Common myeloid progenitor, CD34-positive (primary cell): ENCODE data around the gene TMEM170A.
A peak's percentile ranks its signal among the peaks of the same experiment; 100 is the strongest.
"Not testable (repeated sequence)": the region's sequence is repeated elsewhere in the genome, so short reads cannot be mapped to it uniquely, and the experiment has no call there.

Experiments used
- CTCF ChIA-PET: fragments of 350-600 bp; sonication (Branson Sonifier 250); formaldehyde crosslinking; loops from one replicate; lab custom pipeline; 2021; ENCODE audit warnings: antibody characterized with exemption; lab: Charles Lee
- POLR2A ChIA-PET: fragments of 350-600 bp; sonication (Branson Sonifier 250); formaldehyde crosslinking; loops from one replicate; lab custom pipeline; 2021; ENCODE audit warnings: antibody characterized with exemption; lab: Charles Lee
- DNase-seq, 3 donors: peaks; one replicate each; pipeline versions ENCODE4 v3.0.0 to v3.0.0-alpha.2; 2013
- H3K27ac ChIP-seq, 2 experiments: 1 replicate in 1 of 2; 2 replicates in 1 of 2; pipeline ENCODE4 v1.7.0; 2013; ENCODE audit warnings: inconsistent platforms in 2 of 2, low read length in 2 of 2, mild to moderate bottlenecking in 2 of 2, low read depth in 1 of 2, moderate library complexity in 1 of 2; ENCODE audit not compliant: severe bottlenecking in 2 of 2, insufficient read depth in 1 of 2, poor library complexity in 1 of 2
- H3K27me3 ChIP-seq, 5 experiments: replicated peaks in 2 of 5; 1 replicate in 3 of 5; 2 replicates in 2 of 5; pipeline versions ENCODE4 v1.6.1 to v1.7.0; 2013; ENCODE audit warnings: low read length in 4 of 5, mild to moderate bottlenecking in 2 of 5, moderate library complexity in 2 of 5, inconsistent platforms in 1 of 5; ENCODE audit not compliant: insufficient read depth in 5 of 5, control insufficient read depth in 4 of 5
- H3K36me3 ChIP-seq, 4 experiments: 1 replicate in 2 of 4; 2 replicates in 2 of 4; pipeline versions ENCODE4 v1.6.1 to v1.7.0; 2013; ENCODE audit warnings: low read length in 3 of 4, control low read depth in 1 of 4, mild to moderate bottlenecking in 1 of 4; ENCODE audit not compliant: control insufficient read depth in 4 of 4, insufficient read depth in 4 of 4
- H3K4me1 ChIP-seq, 4 experiments: 1 replicate in 3 of 4; 2 replicates in 1 of 4; pipeline versions ENCODE4 v1.6.1 to v1.7.1; 2013; ENCODE audit warnings: low read length in 3 of 4, mild to moderate bottlenecking in 3 of 4, control low read depth in 1 of 4, inconsistent platforms in 1 of 4, moderate library complexity in 1 of 4; ENCODE audit not compliant: control insufficient read depth in 4 of 4, insufficient read depth in 4 of 4; ENCODE audit errors: control extremely low read depth in 1 of 4
- H3K4me3 ChIP-seq, 7 experiments: 1 replicate in 4 of 7; 2 replicates in 3 of 7; pipeline versions ENCODE4 v1.5.1 to v1.7.0; 2013; ENCODE audit warnings: mild to moderate bottlenecking in 7 of 7, low read length in 6 of 7, moderate library complexity in 6 of 7, inconsistent platforms in 2 of 7, low read depth in 2 of 7, control low read depth in 1 of 7; ENCODE audit not compliant: insufficient read depth in 4 of 7, control insufficient read depth in 1 of 7; ENCODE audit errors: extremely low read depth in 1 of 7
- H3K9me3 ChIP-seq, 5 experiments: 1 replicate in 4 of 5; 2 replicates in 1 of 5; pipeline versions ENCODE4 v1.6.1 to v1.7.1; 2013; ENCODE audit warnings: low read length in 4 of 5, mild to moderate bottlenecking in 2 of 5, inconsistent platforms in 1 of 5, low read depth in 1 of 5, moderate library complexity in 1 of 5; ENCODE audit not compliant: control insufficient read depth in 4 of 5, insufficient read depth in 2 of 5; ENCODE audit errors: control extremely low read depth in 1 of 5
- WGBS: methylation state at CpG from one replicate; pipeline ENCODE4 v1.1.5; 2013; ENCODE audit not compliant: insufficient coverage; 5-methylcytosine and 5-hydroxymethylcytosine counted together

The TMEM170A gene

DNA sequence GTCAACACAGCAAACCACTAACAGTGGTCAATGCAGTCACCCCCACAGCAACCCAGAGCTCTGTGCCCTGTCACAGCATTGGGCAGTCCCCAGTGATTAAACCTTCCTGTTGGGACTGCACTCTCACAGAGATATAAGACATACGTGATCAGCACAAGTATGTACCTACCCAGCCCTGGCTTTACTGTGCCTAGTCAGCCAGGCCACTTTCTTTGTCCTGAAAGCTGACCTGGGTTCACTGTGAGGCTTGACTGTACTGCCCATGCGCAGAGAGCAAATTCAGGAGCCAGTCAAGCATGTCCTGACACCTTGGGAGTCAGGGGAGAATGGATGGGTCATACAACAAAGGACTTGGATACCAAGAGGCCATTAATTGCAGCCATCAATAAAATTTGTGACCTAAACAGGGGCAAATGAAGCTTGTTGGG, 10.9 kb upstream of the TMEM170A start:
- H3K27me3 ChIP-seq = peaks cover 0 to 5% (median 0%) of the 10 kb centered on the region in 5 experiments
- no peaks in the 10 kb centered on the region for H3K4me1 ChIP-seq
- no peak overlapping the region for H3K27ac ChIP-seq
- H3K36me3 ChIP-seq = no peaks in the 10 kb centered on the region
- H3K9me3 ChIP-seq = no peaks in the 10 kb centered on the region
- ChIA-PET CTCF (interaction anchor here (0.6 to 2.6 kb wide), 5 partner anchors 10 to 277 kb away, joined by 3 to 11 read pairs (median 4); no protein-coding TSS in a partner anchor), POLR2A (no interaction called here)
- 90% methylated on average over 1 of the region's 2 CpGs for WGBS
- DNase-seq = no peak
- H3K4me3 ChIP-seq = no peak overlapping the region

DNA sequence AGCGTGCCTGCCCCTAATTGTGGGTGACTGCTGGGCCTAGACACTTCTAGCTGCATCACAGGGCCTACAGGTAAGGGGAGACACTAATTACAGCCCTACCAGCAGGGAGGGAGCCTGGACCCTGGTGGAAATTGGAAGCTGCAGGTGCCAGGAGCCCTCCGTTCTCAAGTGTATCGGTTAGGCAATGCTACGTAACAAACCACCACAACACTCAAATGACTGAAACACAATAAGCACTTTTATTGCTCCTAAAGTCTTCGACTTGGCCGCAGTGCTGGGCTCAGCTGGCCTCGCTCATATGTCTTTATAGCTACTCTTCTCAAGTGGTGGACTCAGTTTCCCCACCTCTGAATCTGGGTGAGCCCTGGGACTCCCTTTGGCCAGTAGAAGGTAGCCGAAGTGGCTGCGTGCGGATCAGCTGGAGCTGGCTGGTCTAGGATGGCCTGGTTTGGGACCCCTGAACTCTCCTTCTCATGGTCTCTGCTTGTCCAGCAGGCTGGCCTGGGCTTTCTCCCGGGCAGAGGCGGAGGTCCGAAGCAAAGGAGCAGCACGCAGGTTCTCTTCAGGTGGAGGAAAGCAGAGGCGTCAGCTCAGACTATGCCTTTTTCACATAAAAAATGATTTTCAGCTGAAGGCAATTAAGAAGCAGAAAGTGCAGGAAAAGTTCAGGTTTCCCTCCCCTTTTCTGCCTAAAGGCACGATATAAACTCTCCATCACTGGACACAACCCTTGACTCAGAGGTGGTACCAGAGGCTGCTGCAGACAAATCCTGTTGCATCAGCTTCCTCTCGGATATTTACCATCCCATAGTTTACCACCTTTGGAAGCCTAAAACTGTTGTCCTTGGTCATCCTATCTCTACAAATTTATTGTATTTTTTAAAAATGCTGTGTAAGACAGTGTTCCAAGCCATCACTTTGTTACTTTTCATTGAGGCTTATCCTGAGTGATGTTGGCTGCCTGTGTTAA, 8.7 kb upstream of the TMEM170A start:
- POLR2A ChIA-PET = interaction anchor here (0.6 kb wide), 1 partner anchor 24 kb away, joined by 3 read pairs; no protein-coding TSS in a partner anchor
- Histone ChIP-seq H3K9me3 (no peaks in the 10 kb centered on the region), H3K27ac (no peak overlapping the region), H3K36me3 (no peaks in the 10 kb centered on the region), H3K27me3 (peaks cover 0 to 5% (median 0%) of the 10 kb centered on the region in 5 experiments), H3K4me3 (no peak overlapping the region), H3K4me1 (no peaks in the 10 kb centered on the region)
- DNase-seq = no peak
- CTCF ChIA-PET = interaction anchor here (0.5 to 3.8 kb wide), 15 partner anchors 8 to 306 kb away, joined by 3 to 27 read pairs (median 4); partner anchors contain the start of genes ADAT1, GABARAPL2 and TMEM170A
- over 99% methylated on average over 15 of the region's 17 CpGs for WGBS

DNA sequence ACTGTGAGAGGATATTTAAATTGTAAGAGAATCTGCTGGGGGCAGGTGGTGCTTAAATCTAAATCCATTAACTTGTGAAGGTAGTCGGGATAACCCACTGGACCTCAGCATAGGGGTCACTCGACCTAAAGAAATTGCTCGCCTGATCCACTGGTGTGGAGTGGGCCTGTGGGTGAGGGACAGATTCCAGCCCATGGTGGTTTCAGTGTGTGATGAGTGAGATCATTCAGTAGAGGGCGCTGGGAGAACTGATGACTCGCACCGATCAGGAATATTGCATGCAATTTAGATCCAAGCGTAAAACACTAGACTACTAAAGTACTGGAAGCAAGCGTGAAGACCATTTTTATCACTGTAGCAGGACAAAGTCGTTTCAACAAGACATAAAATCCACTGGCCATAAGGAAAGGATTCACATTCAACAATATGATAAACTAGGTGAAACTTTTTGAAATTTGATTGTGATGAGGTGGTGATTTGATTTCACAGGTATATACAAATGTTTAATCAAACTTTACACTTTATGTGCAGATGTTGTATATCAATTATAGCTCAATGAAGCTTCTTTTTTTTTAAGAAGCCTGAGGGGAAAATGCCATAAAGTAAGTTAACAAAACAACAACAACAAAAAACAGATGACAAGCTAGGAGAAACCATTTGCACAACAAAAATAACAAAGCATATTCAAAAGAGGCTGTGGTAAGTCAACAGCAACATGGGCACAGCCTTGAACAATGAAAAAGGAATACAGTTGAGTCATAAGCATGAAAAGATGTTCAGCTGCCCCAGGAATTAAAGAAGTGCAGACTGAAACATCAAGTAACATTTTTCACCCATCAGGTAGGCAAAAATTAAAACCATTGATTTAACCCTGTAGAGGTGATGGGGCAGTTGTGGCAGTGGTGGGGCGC, 7.5 kb upstream of the TMEM170A start:
- H3K4me1 ChIP-seq = no peaks in the 10 kb centered on the region
- no peak overlapping the region for H3K4me3 ChIP-seq
- H3K27me3 ChIP-seq = peaks cover 0 to 1% (median 0%) of the 10 kb centered on the region in 5 experiments
- whole genome bisulfite sequencing = 32% methylated on average over 7 of the region's 10 CpGs
- ChIA-PET CTCF (interaction anchor here (0.7 to 3.8 kb wide), 30 partner anchors 8 to 1699 kb away, joined by 3 to 27 read pairs (median 4); partner anchors contain the start of genes ADAT1, GABARAPL2, KARS1 and TERF2IP), POLR2A (no interaction called here)
- no peaks in the 10 kb centered on the region for H3K36me3 ChIP-seq
- no peak overlapping the region for H3K27ac ChIP-seq
- H3K9me3 ChIP-seq = no peaks in the 10 kb centered on the region
- peak; percentile 46 to 63 (median 57) for DNase-seq

DNA sequence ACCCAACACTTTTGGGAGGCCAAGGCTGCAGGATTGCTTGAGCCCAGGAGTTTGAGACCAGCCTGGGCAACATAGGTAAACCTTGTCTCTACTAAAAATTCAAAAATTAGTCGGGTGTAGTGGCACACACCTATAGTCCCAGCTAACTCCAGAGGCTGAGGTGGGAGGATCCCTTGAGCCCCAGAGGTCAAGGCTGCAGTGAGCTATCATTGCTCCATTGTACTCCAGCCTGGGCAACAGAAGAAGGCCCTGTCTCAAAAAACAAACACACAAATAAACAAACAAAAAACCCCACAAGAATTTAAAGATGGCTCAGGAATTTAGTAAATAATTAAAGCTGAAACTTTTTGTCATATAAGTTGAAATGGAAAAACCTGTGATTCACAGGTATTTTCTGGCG, 2.3 kb upstream of the TMEM170A start:
- Histone ChIP-seq H3K4me3 (no peak overlapping the region), H3K36me3 (no peaks in the 10 kb centered on the region), H3K27ac (no peak overlapping the region), H3K9me3 (no peaks in the 10 kb centered on the region), H3K27me3 (no peaks in the 10 kb centered on the region), H3K4me1 (peaks cover 4 to 13% (median 9%) of the 10 kb centered on the region in 4 experiments)
- ChIA-PET CTCF (interaction anchor here (0.9 kb wide), 1 partner anchor 21 kb away, joined by 3 read pairs; no protein-coding TSS in a partner anchor), POLR2A (interaction anchor here (0.6 kb wide), 1 partner anchor 18 kb away, joined by 4 read pairs; no protein-coding TSS in a partner anchor)
- no peak for DNase-seq
- 100% methylated on average over 1 of the region's 2 CpGs for WGBS

DNA sequence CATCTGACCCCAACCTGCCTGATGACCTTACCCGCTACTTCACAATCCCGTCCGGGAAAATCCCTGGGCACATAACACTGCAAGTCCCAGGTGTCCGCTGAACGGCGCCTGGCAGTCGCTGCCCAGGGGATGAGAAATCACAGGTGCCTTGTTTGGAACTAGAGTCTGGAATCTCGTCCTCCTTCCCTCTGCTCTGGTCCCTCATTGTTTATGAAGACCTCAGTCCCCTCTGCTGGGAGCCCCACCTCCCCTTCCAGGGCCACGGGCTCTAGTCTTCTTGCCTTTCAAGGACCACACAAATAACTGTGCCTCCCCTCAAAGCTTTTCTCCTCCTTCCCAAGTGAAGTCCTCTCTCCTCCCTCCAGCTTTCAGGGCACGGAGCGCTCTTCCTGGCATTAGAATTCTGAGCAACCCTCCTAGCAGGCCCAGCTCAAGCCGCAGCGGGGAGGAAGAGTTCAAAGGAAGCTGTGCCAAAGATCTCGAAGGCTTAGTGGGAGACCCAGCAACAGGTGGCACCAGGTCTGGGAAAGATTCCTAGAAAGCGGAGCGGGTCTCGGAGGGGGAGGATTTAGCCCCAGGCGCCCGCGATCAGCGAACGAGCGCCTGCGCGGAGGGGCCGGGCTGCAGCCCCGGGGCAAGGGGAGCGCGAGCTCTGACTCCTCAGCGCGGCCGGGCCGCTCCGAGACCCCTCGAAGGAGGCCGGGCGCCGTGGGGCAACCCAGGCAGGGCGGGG, 934 bp downstream of the TMEM170A start:
- Histone ChIP-seq H3K4me1 (peaks cover 4 to 13% (median 9%) of the 10 kb centered on the region in 4 experiments), H3K27ac (peak overlapping the region; percentile 74 to 90), H3K4me3 (peak overlapping the region; percentile 80 to 95 (median 85))
- POLR2A ChIA-PET = interaction anchor here (1.0 to 1.1 kb wide), 2 partner anchors 8 to 19 kb away, joined by 3 to 4 read pairs; no protein-coding TSS in a partner anchor
- not testable (repeated sequence) for H3K9me3 ChIP-seq, DNase-seq, H3K27me3 ChIP-seq, H3K36me3 ChIP-seq
- WGBS = under 1% methylated on average over 27 of the region's 39 CpGs
- CTCF ChIA-PET = interaction anchor here (0.7 to 2.3 kb wide), 7 partner anchors 9 to 185 kb away, joined by 3 to 10 read pairs (median 3); partner anchors contain the start of gene TERF2IP

DNA sequence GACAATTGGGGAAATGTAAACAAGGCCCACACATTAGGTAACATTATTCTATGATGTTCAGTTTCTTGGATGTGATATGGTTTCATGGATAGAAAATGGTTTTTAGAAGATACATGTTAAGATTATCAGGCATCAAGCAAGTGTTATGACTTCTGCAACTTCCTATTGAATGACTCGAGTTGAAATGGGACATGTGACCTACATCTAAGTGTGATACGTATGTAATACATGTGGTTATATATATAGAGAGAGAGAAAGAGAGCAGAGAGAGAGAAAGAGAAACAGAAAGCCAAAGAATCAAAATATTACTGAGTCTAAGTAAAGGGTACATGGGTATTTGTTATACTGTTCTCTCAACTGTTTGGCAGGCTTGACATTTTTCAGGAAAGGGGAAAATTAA, 1.7 kb downstream of the TMEM170A start:
- peak in 2 of 3 donors; percentile 65 to 77 for DNase-seq
- Histone ChIP-seq H3K4me1 (peaks cover 4 to 13% (median 9%) of the 10 kb centered on the region in 4 experiments), H3K27me3 (no peaks in the 10 kb centered on the region), H3K9me3 (no peaks in the 10 kb centered on the region), H3K27ac (no peak overlapping the region), H3K4me3 (peak overlapping the region in 5 of 7 experiments; percentile 6 to 90 (median 81)), H3K36me3 (peaks cover 0 to 9% (median 0%) of the 10 kb centered on the region in 4 experiments)
- ChIA-PET POLR2A (no interaction called here), CTCF (interaction anchor here (1.0 to 1.4 kb wide), 2 partner anchors 8 to 35 kb away, joined by 3 read pairs; no protein-coding TSS in a partner anchor)
- 0% methylated on average over 1 of the region's 2 CpGs for WGBS
